Measurements from ENCODE around the gene WSB2.

WSB2 gene

GRCh38 chr12:118053071-118053985, 7.7 kb downstream of the WSB2 start:
- TF ChIP-seq, protein P1, sequence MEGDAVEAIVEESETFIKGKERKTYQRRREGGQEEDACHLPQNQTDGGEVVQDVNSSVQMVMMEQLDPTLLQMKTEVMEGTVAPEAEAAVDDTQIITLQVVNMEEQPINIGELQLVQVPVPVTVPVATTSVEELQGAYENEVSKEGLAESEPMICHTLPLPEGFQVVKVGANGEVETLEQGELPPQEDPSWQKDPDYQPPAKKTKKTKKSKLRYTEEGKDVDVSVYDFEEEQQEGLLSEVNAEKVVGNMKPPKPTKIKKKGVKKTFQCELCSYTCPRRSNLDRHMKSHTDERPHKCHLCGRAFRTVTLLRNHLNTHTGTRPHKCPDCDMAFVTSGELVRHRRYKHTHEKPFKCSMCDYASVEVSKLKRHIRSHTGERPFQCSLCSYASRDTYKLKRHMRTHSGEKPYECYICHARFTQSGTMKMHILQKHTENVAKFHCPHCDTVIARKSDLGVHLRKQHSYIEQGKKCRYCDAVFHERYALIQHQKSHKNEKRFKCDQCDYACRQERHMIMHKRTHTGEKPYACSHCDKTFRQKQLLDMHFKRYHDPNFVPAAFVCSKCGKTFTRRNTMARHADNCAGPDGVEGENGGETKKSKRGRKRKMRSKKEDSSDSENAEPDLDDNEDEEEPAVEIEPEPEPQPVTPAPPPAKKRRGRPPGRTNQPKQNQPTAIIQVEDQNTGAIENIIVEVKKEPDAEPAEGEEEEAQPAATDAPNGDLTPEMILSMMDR (IDR thresholded peaks at IDR 0.05; ENCODE audit: extremely low read depth, missing control alignments) = no peak
- no peak for DNase-seq (ENCODE audit: low spot score)

DNA sequence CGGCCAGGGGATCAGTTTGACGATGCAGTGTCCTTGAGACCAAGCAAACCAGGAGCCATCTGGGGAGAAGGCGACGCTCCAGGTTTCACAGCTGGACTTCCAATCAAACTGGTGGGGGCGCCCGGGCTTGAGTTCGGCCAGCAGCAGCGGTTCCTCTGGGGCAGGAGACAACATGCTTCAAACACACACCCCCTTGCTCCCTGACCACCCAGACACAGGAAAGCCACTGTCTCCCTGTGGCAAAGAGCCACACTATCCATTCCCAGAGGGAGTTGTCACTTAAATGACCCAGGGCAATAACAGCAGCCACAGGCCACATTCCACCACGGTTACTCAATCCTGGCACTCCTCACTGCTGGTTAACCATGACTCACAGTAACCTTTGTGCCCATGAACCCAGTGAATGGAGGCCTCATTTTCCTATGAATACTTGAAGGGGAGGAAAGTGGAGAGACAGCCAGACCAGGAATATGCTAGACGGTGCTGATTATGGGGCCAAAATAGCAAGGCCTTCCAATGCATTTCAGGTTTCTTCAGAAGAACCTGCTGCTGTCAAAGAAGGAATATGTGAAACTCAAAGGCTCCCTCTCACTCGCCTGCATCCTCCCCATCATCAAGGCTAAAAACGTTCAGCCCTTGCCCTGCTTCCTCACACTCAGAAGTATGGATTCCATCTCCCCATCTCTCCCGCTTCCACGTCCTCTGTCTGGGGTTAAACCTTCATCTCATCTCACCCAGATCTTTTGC, 8.5 kb downstream of the WSB2 start:
- no peak for DNase-seq (ENCODE audit: low spot score)
- TF ChIP-seq, protein P1 (IDR thresholded peaks at IDR 0.05; ENCODE audit: extremely low read depth, missing control alignments) = no peak

GRCh38 chr12:118050972-118051910, 9.7 kb downstream of the WSB2 start:
- TF ChIP-seq, protein P1 (IDR thresholded peaks at IDR 0.05; ENCODE audit: extremely low read depth, missing control alignments) = no peak
- DNase-seq (ENCODE audit: low spot score) = no peak

GRCh38 chr12:118046430-118046829, 14.5 kb downstream of the WSB2 start:
- no peak for DNase-seq (ENCODE audit: low spot score)
- TF ChIP-seq, protein P1 (IDR thresholded peaks at IDR 0.05; ENCODE audit: extremely low read depth, missing control alignments) = no peak

- DNase-seq (ENCODE audit: low spot score) = no peak
- TF ChIP-seq, protein P1 (IDR thresholded peaks at IDR 0.05; ENCODE audit: extremely low read depth, missing control alignments) = no peak
Observed at GRCh38 chr12:118044577-118044976, 16.4 kb downstream of the WSB2 start.

- DNase-seq (ENCODE audit: low spot score) = no peak
- TF ChIP-seq, protein P1 (IDR thresholded peaks at IDR 0.05; ENCODE audit: extremely low read depth, missing control alignments) = no peak
Observed at GRCh38 chr12:118044075-118044474, 16.9 kb downstream of the WSB2 start.

Data from GM20000 (cell line).